ENCODE results near the gene EHD4.

- TF ChIP-seq POLR2AphosphoS5 (IDR thresholded peaks at IDR 0.05; ENCODE audit: low read depth, low read length), result no peak
- no peak for TF ChIP-seq REST (IDR thresholded peaks at IDR 0.05; ENCODE audit: insufficient read depth in 1 of 2, low read depth in 2 of 2, low read length in 2 of 2)
Measured at GRCh38 chr15:41917767-41918430, 54.5 kb downstream of the EHD4 start.

All from PFSK-1 (cell line).